Right ventricle myocardium superior (tissue), 1 donor: ENCODE data around the gene GRB10. TPM values are rescaled to one million over a fixed set of nuclear protein-coding genes. Genes with fewer than 3 reads are reported as not detected.
A peak's percentile ranks its signal among the peaks of the same experiment; 100 is the strongest.
"Not testable (repeated sequence)": the region's sequence is repeated elsewhere in the genome, so short reads cannot be mapped to it uniquely, and the experiment has no call there.

Experiments used
- ATAC-seq: fragments of 200-7000 bp; cut with Tn5 transposase; one replicate; pipeline ENCODE4 v1.9.1; 2020; ENCODE audit warnings: mild to moderate bottlenecking; ENCODE audit not compliant: poor library complexity
- DNase-seq: peaks from one replicate; pipeline ENCODE4 v3.0.0-alpha.2; 2020
- intact Hi-C: fragments of 100-400 bp; cut with DNase I; formaldehyde crosslinking; loops from one replicate; pipeline ENCODE4 v1.11.2; 2022
- total RNA-seq: library from RNA; stranded (reverse); fragmentation: NEBNext Ultra II Directional; extraction: Animal tissue kit (Norgen Biotek cat#: 25700); gene quantifications from one replicate; pipeline ENCODE4 v1.2.1, GENCODE V29; 2021
- donor health status: DM: no; HTN: yes; CAD: no; lungs with severe emphysema.

The GRB10 gene
- total RNA-seq, 1 donor from 2014 or later = 32.2 TPM

GRCh38 chr7:50576388-50576787 lies 206.3 kb downstream of the GRB10 start:
- ATAC-seq, DNase-seq, intact Hi-C loops: not testable (repeated sequence)

GRCh38 chr7:50567715-50568261 lies 214.9 kb downstream of the GRB10 start:
- intact Hi-C loops = no loop called here
- no peak for DNase-seq
- no peak for ATAC-seq

GRCh38 chr7:50565977-50566376 lies 216.7 kb downstream of the GRB10 start:
- DNase-seq = no peak
- intact Hi-C loops = no loop called here
- no peak for ATAC-seq

GRCh38 chr7:50565559-50565916 lies 217.2 kb downstream of the GRB10 start:
- DNase-seq (no peak), ATAC-seq (no peak)
- intact Hi-C loops = no loop called here

- DNase-seq (no peak), ATAC-seq (no peak)
- intact Hi-C loops = no loop called here
These were observed 217.8 kb downstream of the GRB10 start, which contains the start of gene DDC for GRCh38 chr7:50564640-50565558. Gene DDC, minus strand, starts transcription at chr7:50565405. Its CDS starts 21,320 bp downstream, at chr7:50544085.

GRCh38 chr7:50564171-50564570 lies 218.5 kb downstream of the GRB10 start:
- intact Hi-C loops = no loop called here
- ATAC-seq (no peak), DNase-seq (no peak)

GRCh38 chr7:50562136-50562535 lies 220.6 kb downstream of the GRB10 start:
- ATAC-seq = no peak
- no peak for DNase-seq
- intact Hi-C loops = no loop called here

- no peak for ATAC-seq
- DNase-seq = no peak
- intact Hi-C loops = no loop called here
These were observed 221.8 kb downstream of the GRB10 start for GRCh38 chr7:50560865-50561351.

- DNase-seq (no peak), ATAC-seq (no peak)
- intact Hi-C loops = no loop called here
These were observed 222.8 kb downstream of the GRB10 start for GRCh38 chr7:50559881-50560280.

- DNase-seq = no peak
- no peak for ATAC-seq
- intact Hi-C loops = no loop called here
These were observed 224.2 kb downstream of the GRB10 start for GRCh38 chr7:50558294-50559053.

GRCh38 chr7:50557099-50557498 lies 225.6 kb downstream of the GRB10 start:
- intact Hi-C loops = no loop called here

GRCh38 chr7:50556247-50556991 lies 226.3 kb downstream of the GRB10 start:
- intact Hi-C loops = no loop called here
- peak; percentile 62 for ATAC-seq
- no peak for DNase-seq

More at GRCh38 chr7:50557099-50557498, 225.6 kb downstream of the GRB10 start:
- ATAC-seq (no peak), DNase-seq (no peak)

GRCh38 chr7:50555594-50556140 lies 227.0 kb downstream of the GRB10 start:
- intact Hi-C loops = no loop called here
- no peak for ATAC-seq

GRCh38 chr7:50554431-50555322 lies 228.0 kb downstream of the GRB10 start:
- ATAC-seq = no peak
- intact Hi-C loops = no loop called here
- no peak for DNase-seq

More at GRCh38 chr7:50555594-50556140, 227.0 kb downstream of the GRB10 start:
- no peak for DNase-seq

- no peak for DNase-seq
- intact Hi-C loops = no loop called here
- no peak for ATAC-seq
These were observed 228.7 kb downstream of the GRB10 start for GRCh38 chr7:50553973-50554372.

- DNase-seq (no peak), ATAC-seq (peak; percentile 48)
- intact Hi-C loops = no loop called here
These were observed 229.8 kb downstream of the GRB10 start for GRCh38 chr7:50552921-50553320.

- intact Hi-C loops = no loop called here
- ATAC-seq = no peak
- no peak for DNase-seq
These were observed 230.6 kb downstream of the GRB10 start for GRCh38 chr7:50552139-50552538.
